ENCODE measurements around the gene MRPL52. TPM values are rescaled to one million over a fixed set of nuclear protein-coding genes. Genes with fewer than 3 reads are reported as not detected.
"Not testable (repeated sequence)": the region's sequence is repeated elsewhere in the genome, so short reads cannot be mapped to it uniquely, and the experiment has no call there.

The MRPL52 gene
- polyA plus RNA-seq, 4 donors: 106 to 164 (median 132) TPM

DNA sequence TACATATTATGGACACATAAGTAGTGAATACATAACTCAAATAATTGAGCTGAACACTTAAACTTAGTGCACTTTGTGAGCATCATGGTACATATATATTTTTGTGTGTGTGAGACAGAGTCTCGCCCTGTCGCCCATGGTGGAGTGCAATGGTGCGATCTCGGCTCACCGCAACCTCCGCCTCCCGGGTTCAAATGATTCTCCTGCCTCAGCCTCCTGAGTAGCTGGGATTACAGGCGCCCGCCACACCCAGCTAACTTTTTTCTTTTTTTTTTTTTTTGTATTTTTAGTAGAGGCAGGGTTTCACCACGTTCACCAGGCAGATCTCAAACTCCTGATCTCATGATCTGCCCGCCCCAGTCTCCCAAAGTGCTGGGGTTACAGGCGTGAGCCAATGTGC lies 22.5 kb downstream of the MRPL52 start:
- Histone ChIP-seq H3K36me3 (ENCODE audit: control insufficient read depth in 3 of 3, insufficient read depth in 2 of 3, low read depth in 1 of 3, low read length in 3 of 3) (peaks cover 0 to 15% (median 0%) of the 10 kb centered on the region in 3 donors), H3K4me1 (ENCODE audit: control insufficient read depth in 3 of 3, insufficient read depth in 2 of 3, low read depth in 1 of 3, low read length in 2 of 3) (peaks cover 0 to 52% (median 6%) of the 10 kb centered on the region in 3 donors), H3K27ac (ENCODE audit: low read depth in 1 of 3, low read length in 2 of 3) (peak overlapping the region in 2 of 3 donors; percentile 93 to 100)
- H3K4me3 ChIP-seq (ENCODE audit: low read depth in 1 of 3, low read length in 3 of 3); FAIRE-seq; DNase-seq; H3K27me3 ChIP-seq (ENCODE audit: control insufficient read depth in 3 of 3, insufficient read depth in 3 of 3, low read length in 3 of 3); H3K9me3 ChIP-seq (ENCODE audit: control insufficient read depth in 2 of 2, insufficient read depth in 1 of 2, low read depth in 1 of 2, low read length in 1 of 2): not testable (repeated sequence)
- 69 to 81% (median 70%) methylated on average over 10 to 12 of the region's 12 CpGs for WGBS, 3 donors

GRCh38 chr14:22852599-22852939 lies 22.9 kb downstream of the MRPL52 start:
- Histone ChIP-seq H3K36me3 (ENCODE audit: control insufficient read depth in 3 of 3, insufficient read depth in 2 of 3, low read depth in 1 of 3, low read length in 3 of 3) (peaks cover 0 to 14% (median 0%) of the 10 kb centered on the region in 3 donors), H3K27ac (ENCODE audit: low read depth in 1 of 3, low read length in 2 of 3) (peak overlapping the region in 2 of 3 donors; percentile 93 to 100), H3K4me1 (ENCODE audit: control insufficient read depth in 3 of 3, insufficient read depth in 2 of 3, low read depth in 1 of 3, low read length in 2 of 3) (peaks cover 0 to 52% (median 6%) of the 10 kb centered on the region in 3 donors), H3K27me3 (ENCODE audit: control insufficient read depth in 3 of 3, insufficient read depth in 3 of 3, low read length in 3 of 3) (no peaks in the 10 kb centered on the region), H3K4me3 (ENCODE audit: low read depth in 1 of 3, low read length in 3 of 3) (no peak overlapping the region), H3K9me3 (ENCODE audit: control insufficient read depth in 2 of 2, insufficient read depth in 1 of 2, low read depth in 1 of 2, low read length in 1 of 2) (peaks cover 0 to 4% of the 10 kb centered on the region in 2 donors)
- FAIRE-seq (no peak), DNase-seq (peak in 1 of 2 donors; percentile 95)
- WGBS, 3 donors: 9 to 63% (median 39%) methylated on average over 2 of the region's 2 CpGs

- FAIRE-seq (no peak), DNase-seq (peak; percentile 87 to 95)
- no peaks in the 10 kb centered on the region for H3K27me3 ChIP-seq (ENCODE audit: control insufficient read depth in 3 of 3, insufficient read depth in 3 of 3, low read length in 3 of 3)
- H3K9me3 ChIP-seq (ENCODE audit: control insufficient read depth in 2 of 2, insufficient read depth in 1 of 2, low read depth in 1 of 2, low read length in 1 of 2): peaks cover 0 to 4% of the 10 kb centered on the region in 2 donors
- 0 to 2% (median 1%) methylated on average over 20 of the region's 20 CpGs for WGBS, 3 donors
- H3K4me3 ChIP-seq (ENCODE audit: low read depth in 1 of 3, low read length in 3 of 3): peak overlapping the region in 2 of 3 donors; percentile 44 to 61
- H3K36me3 ChIP-seq (ENCODE audit: control insufficient read depth in 3 of 3, insufficient read depth in 2 of 3, low read depth in 1 of 3, low read length in 3 of 3): peaks cover 0 to 8% (median 0%) of the 10 kb centered on the region in 3 donors
- H3K4me1 ChIP-seq (ENCODE audit: control insufficient read depth in 3 of 3, insufficient read depth in 2 of 3, low read depth in 1 of 3, low read length in 2 of 3): peaks cover 0 to 46% (median 6%) of the 10 kb centered on the region in 3 donors
- peak overlapping the region; percentile 78 to 100 (median 93) for H3K27ac ChIP-seq (ENCODE audit: low read depth in 1 of 3, low read length in 2 of 3)
These were observed 23.5 kb downstream of the MRPL52 start for GRCh38 chr14:22852940-22853767.

DNA sequence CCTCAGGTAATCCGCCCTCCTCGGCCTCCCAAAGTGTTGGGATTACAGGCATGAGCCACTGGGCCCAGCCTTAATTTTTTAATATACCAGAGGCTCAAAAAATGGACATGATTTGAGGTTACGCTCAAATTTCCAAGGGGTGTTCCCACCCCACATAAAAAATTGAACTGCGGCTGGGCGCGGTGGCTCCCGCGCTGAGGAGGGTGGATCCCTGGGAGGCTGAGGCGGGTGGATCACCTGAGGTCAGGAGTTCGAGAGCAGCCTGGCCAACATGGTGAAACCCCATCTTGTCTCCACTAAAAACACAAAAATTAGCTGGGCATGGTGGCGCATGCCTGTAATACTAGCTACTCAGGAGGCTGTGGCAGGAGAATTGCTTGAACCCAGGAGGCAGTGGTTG lies 24.6 kb downstream of the MRPL52 start:
- Histone ChIP-seq H3K27ac (ENCODE audit: low read depth in 1 of 3, low read length in 2 of 3) (peak overlapping the region in 1 of 3 donors; percentile 72), H3K4me1 (ENCODE audit: control insufficient read depth in 3 of 3, insufficient read depth in 2 of 3, low read depth in 1 of 3, low read length in 2 of 3) (peaks cover 0 to 46% (median 6%) of the 10 kb centered on the region in 3 donors)
- not testable (repeated sequence) for FAIRE-seq; DNase-seq; H3K9me3 ChIP-seq (ENCODE audit: control insufficient read depth in 2 of 2, insufficient read depth in 1 of 2, low read depth in 1 of 2, low read length in 1 of 2); H3K36me3 ChIP-seq (ENCODE audit: control insufficient read depth in 3 of 3, insufficient read depth in 2 of 3, low read depth in 1 of 3, low read length in 3 of 3); H3K27me3 ChIP-seq (ENCODE audit: control insufficient read depth in 3 of 3, insufficient read depth in 3 of 3, low read length in 3 of 3); H3K4me3 ChIP-seq (ENCODE audit: low read depth in 1 of 3, low read length in 3 of 3)
- WGBS, 3 donors: 94 to 96% (median 96%) methylated on average over 11 of the region's 11 CpGs

GRCh38 chr14:22854963-22855724 lies 25.5 kb downstream of the MRPL52 start:
- Histone ChIP-seq H3K36me3 (ENCODE audit: control insufficient read depth in 3 of 3, insufficient read depth in 2 of 3, low read depth in 1 of 3, low read length in 3 of 3) (peaks cover 0 to 2% (median 0%) of the 10 kb centered on the region in 3 donors), H3K27ac (ENCODE audit: low read depth in 1 of 3, low read length in 2 of 3) (peak overlapping the region in 1 of 3 donors; percentile 72), H3K27me3 (ENCODE audit: control insufficient read depth in 3 of 3, insufficient read depth in 3 of 3, low read length in 3 of 3) (no peaks in the 10 kb centered on the region), H3K9me3 (ENCODE audit: control insufficient read depth in 2 of 2, insufficient read depth in 1 of 2, low read depth in 1 of 2, low read length in 1 of 2) (peaks cover 0 to 4% of the 10 kb centered on the region in 2 donors), H3K4me3 (ENCODE audit: low read depth in 1 of 3, low read length in 3 of 3) (no peak overlapping the region), H3K4me1 (ENCODE audit: control insufficient read depth in 3 of 3, insufficient read depth in 2 of 3, low read depth in 1 of 3, low read length in 2 of 3) (peaks cover 0 to 43% (median 6%) of the 10 kb centered on the region in 3 donors)
- DNase-seq (peak; percentile 20 to 71), FAIRE-seq (no peak)
- 87 to 93% (median 89%) methylated on average over 8 of the region's 8 CpGs for WGBS, 3 donors

- WGBS, 3 donors: 91 to 96% (median 95%) methylated on average over 5 of the region's 5 CpGs
- H3K27ac ChIP-seq (ENCODE audit: low read depth in 1 of 3, low read length in 2 of 3): no peak overlapping the region
- no peaks in the 10 kb centered on the region for H3K27me3 ChIP-seq (ENCODE audit: control insufficient read depth in 3 of 3, insufficient read depth in 3 of 3, low read length in 3 of 3)
- H3K9me3 ChIP-seq (ENCODE audit: control insufficient read depth in 2 of 2, insufficient read depth in 1 of 2, low read depth in 1 of 2, low read length in 1 of 2): peaks cover 0 to 4% of the 10 kb centered on the region in 2 donors
- no peak for DNase-seq
- H3K36me3 ChIP-seq (ENCODE audit: control insufficient read depth in 3 of 3, insufficient read depth in 2 of 3, low read depth in 1 of 3, low read length in 3 of 3): no peaks in the 10 kb centered on the region
- H3K4me3 ChIP-seq (ENCODE audit: low read depth in 1 of 3, low read length in 3 of 3): no peak overlapping the region
- peaks cover 0 to 32% (median 6%) of the 10 kb centered on the region in 3 donors for H3K4me1 ChIP-seq (ENCODE audit: control insufficient read depth in 3 of 3, insufficient read depth in 2 of 3, low read depth in 1 of 3, low read length in 2 of 3)
- FAIRE-seq: no peak
These were observed 26.7 kb downstream of the MRPL52 start for GRCh38 chr14:22856428-22856827.

- H3K36me3 ChIP-seq (ENCODE audit: control insufficient read depth in 3 of 3, insufficient read depth in 2 of 3, low read depth in 1 of 3, low read length in 3 of 3); H3K4me3 ChIP-seq (ENCODE audit: low read depth in 1 of 3, low read length in 3 of 3): not testable (repeated sequence)
- WGBS, 3 donors: 54 to 90% (median 89%) methylated on average over 3 of the region's 3 CpGs
These were observed 30.7 kb downstream of the MRPL52 start for GRCh38 chr14:22860377-22860776.

DNA sequence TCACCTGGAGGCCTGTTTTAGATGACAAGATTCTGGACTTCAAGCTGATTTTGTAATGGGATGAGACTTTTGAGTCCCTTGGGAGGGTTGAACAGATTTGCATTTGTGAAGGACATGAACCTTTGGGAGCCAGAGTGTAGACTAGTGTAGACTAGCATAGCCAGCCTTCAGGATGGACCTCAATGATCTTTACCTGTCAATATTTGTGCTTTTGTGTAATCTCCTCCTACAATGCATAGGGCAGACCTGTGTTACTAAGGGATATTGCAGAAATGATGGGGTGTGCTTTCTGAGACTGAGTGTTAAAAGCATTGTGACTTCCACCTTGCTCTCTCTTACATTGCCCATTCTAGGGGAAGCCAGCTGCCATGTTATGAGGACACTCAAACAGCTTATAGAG lies 32.0 kb downstream of the MRPL52 start:
- no peak for FAIRE-seq
- no peaks in the 10 kb centered on the region for H3K27me3 ChIP-seq (ENCODE audit: control insufficient read depth in 3 of 3, insufficient read depth in 3 of 3, low read length in 3 of 3)
- no peak overlapping the region for H3K4me3 ChIP-seq (ENCODE audit: low read depth in 1 of 3, low read length in 3 of 3)
- peaks cover 0 to 5% (median 0%) of the 10 kb centered on the region in 3 donors for H3K4me1 ChIP-seq (ENCODE audit: control insufficient read depth in 3 of 3, insufficient read depth in 2 of 3, low read depth in 1 of 3, low read length in 2 of 3)
- DNase-seq: no peak
- H3K36me3 ChIP-seq (ENCODE audit: control insufficient read depth in 3 of 3, insufficient read depth in 2 of 3, low read depth in 1 of 3, low read length in 3 of 3): no peaks in the 10 kb centered on the region
- H3K27ac ChIP-seq (ENCODE audit: low read depth in 1 of 3, low read length in 2 of 3): no peak overlapping the region
- H3K9me3 ChIP-seq (ENCODE audit: control insufficient read depth in 2 of 2, insufficient read depth in 1 of 2, low read depth in 1 of 2, low read length in 1 of 2): peaks cover 0 to 4% of the 10 kb centered on the region in 2 donors

More at GRCh38 chr14:22860377-22860776, 30.7 kb downstream of the MRPL52 start:
- not testable (repeated sequence) for FAIRE-seq; H3K4me1 ChIP-seq (ENCODE audit: control insufficient read depth in 3 of 3, insufficient read depth in 2 of 3, low read depth in 1 of 3, low read length in 2 of 3); H3K27me3 ChIP-seq (ENCODE audit: control insufficient read depth in 3 of 3, insufficient read depth in 3 of 3, low read length in 3 of 3); H3K27ac ChIP-seq (ENCODE audit: low read depth in 1 of 3, low read length in 2 of 3); DNase-seq; H3K9me3 ChIP-seq (ENCODE audit: control insufficient read depth in 2 of 2, insufficient read depth in 1 of 2, low read depth in 1 of 2, low read length in 1 of 2)

All from small intestine (tissue), 7 donors.